HepG2 (cell line): ENCODE data around the gene FOXD4. TPM values are rescaled to one million over a fixed set of nuclear protein-coding genes. Genes with fewer than 3 reads are reported as not detected.
"Not testable (repeated sequence)": the region's sequence is repeated elsewhere in the genome, so short reads cannot be mapped to it uniquely, and the experiment has no call there.

Source experiments
- ATAC-seq: fragments of 200-7000 bp; cut with Tn5 transposase; 3 replicates; pipeline ENCODE4 v1.9.1; 2020; ENCODE audit warnings: mild to moderate bottlenecking, moderate library complexity
- BruUV-seq: library from RNA; stranded (reverse); fragments of 400-500 nt; replicated peaks from 2 replicates; lab custom pipeline; 2021; lab: Mats Ljungman, UMichigan
- CTCF ChIA-PET: fragments of 300-600 bp; formaldehyde crosslinking; extraction: SDS; loops from one replicate; lab custom pipeline; 2021; ENCODE audit warnings: low total read pairs, inconsistent platforms, low intra/inter-chr PET ratio; lab: Yijun Ruan, JAX
- POLR2A ChIA-PET: fragments of 350-600 bp; sonication (Branson Sonifier 250); formaldehyde crosslinking; loops from one replicate; lab custom pipeline; 2020; ENCODE audit warnings: antibody characterized with exemption, inconsistent platforms; lab: Yijun Ruan, JAX
- DNase-seq: peaks from one replicate; pipeline ENCODE4 v3.0.0-alpha.2; 2015; ENCODE audit warnings: low spot score
- FAIRE-seq: peaks from 3 replicates; lab custom pipeline; 2011; peaks lifted over from hg19 to GRCh38; lab: Jason Lieb, UNC
- H2AFZ ChIP-seq: one replicate; pipeline ENCODE4 v1.6.1; 2011; ENCODE audit warnings: low read length, inconsistent platforms
- H3K27ac ChIP-seq: fragments of 300-600 bp; 3 replicates; pipeline ENCODE4 v1.8.0; 2011; ENCODE audit warnings: mixed run types, mild to moderate bottlenecking, mixed read lengths, low read length, inconsistent platforms; ENCODE audit not compliant: insufficient read depth; ENCODE audit errors: extremely low read length
- H3K27me3 ChIP-seq, 2 experiments: fragments of 200-600 bp in 1 of 2; 2 replicates in 1 of 2; 3 replicates in 1 of 2; pipeline versions ENCODE4 v1.6.0 to v1.8.0; 2011; ENCODE audit warnings: low read length in 2 of 2, mild to moderate bottlenecking in 2 of 2, moderate library complexity in 2 of 2, inconsistent platforms in 1 of 2; ENCODE audit not compliant: insufficient read depth in 2 of 2, control insufficient read depth in 1 of 2
- H3K36me3 ChIP-seq, 2 experiments: fragments of 200-600 bp in 1 of 2; replicated peaks in 1 of 2; 2 replicates in 1 of 2; 3 replicates in 1 of 2; pipeline versions ENCODE4 v1.5.1 to v1.8.0; 2011; ENCODE audit warnings: low read length in 2 of 2, inconsistent platforms in 1 of 2; ENCODE audit not compliant: insufficient read depth in 2 of 2, control insufficient read depth in 1 of 2
- H3K4me1 ChIP-seq: 2 replicates; pipeline ENCODE4 v1.5.1; 2012; ENCODE audit warnings: low read length, inconsistent platforms; ENCODE audit not compliant: insufficient read depth
- H3K4me2 ChIP-seq: 2 replicates; pipeline ENCODE4 v1.6.0; 2011; ENCODE audit warnings: low read depth, low read length, inconsistent platforms
- H3K4me3 ChIP-seq, 3 experiments: fragments of 200-600 bp in 1 of 3; sonication (generic), shearing (Covaris generic) in 1 of 3; replicated peaks in 1 of 3; 2 replicates each; pipeline ENCODE4 v1.5.1; 2011 to 2016; ENCODE audit warnings: low read length in 3 of 3, inconsistent platforms in 2 of 3, low read depth in 2 of 3, mild to moderate bottlenecking in 2 of 3, control low read depth in 1 of 3, mixed read lengths in 1 of 3; ENCODE audit not compliant: insufficient read depth in 1 of 3
- H3K79me2 ChIP-seq: one replicate; pipeline ENCODE4 v1.6.1; 2011; ENCODE audit warnings: low read length, inconsistent platforms; ENCODE audit not compliant: insufficient read depth
- H3K9ac ChIP-seq: 2 replicates; pipeline ENCODE4 v1.6.0; 2011; ENCODE audit warnings: mild to moderate bottlenecking, low read depth, low read length, inconsistent platforms; ENCODE audit not compliant: insufficient read depth
- H3K9me3 ChIP-seq: 2 replicates; pipeline ENCODE4 v1.5.1; 2012; ENCODE audit warnings: mild to moderate bottlenecking, low read length
- H4K20me1 ChIP-seq: 2 replicates; pipeline ENCODE4 v1.6.0; 2011; ENCODE audit warnings: inconsistent platforms, mild to moderate bottlenecking, low read length, moderate library complexity; ENCODE audit not compliant: insufficient read depth
- WGBS: methylation state at CpG from one replicate; pipeline ENCODE4 v1.1.6; 2017; ENCODE audit warnings: low lambda C conversion rate; 5-methylcytosine and 5-hydroxymethylcytosine counted together
- in situ Hi-C: cut with HindIII; loops from 2 replicates; pipeline ENCODE4 v1.10.0; 2017; ENCODE audit warnings: low pct_unique_long_range_greater_than_20kb; ENCODE audit not compliant: extremely low pct_ligation_motif_present
- intact Hi-C: fragments of 100-400 bp; cut with micrococcal nuclease; formaldehyde crosslinking; loops from one replicate; pipeline ENCODE4 v1.10.0; 2022; ENCODE audit not compliant: unreplicated experiment
- polyA plus RNA-seq, 8 experiments: library from polyadenylated mRNA; depleted of rRNA in 3 of 8; stranded (reverse) in 7 of 8; unstranded in 1 of 8; fragments of >200 nt; fragmentation: Illumina TruSeq in 4 of 8; extraction: Trizol in 4 of 8; gene quantifications; 2 replicates each; pipeline versions ENCODE4 v1.2.1 to v1.2.3, GENCODE V29; 2011 to 2016; ENCODE audit warnings: low read depth in 4 of 8, missing spikeins in 1 of 8, mixed read lengths in 1 of 8; ENCODE audit not compliant: insufficient read depth in 1 of 8
- total RNA-seq, 5 experiments: library from RNA; depleted of rRNA; stranded (reverse); fragments of >200 nt; fragmentation: Illumina TruSeq; extraction: Trizol; gene quantifications; 2 replicates each; pipeline ENCODE4 v1.2.3, GENCODE V29; 2016; ENCODE audit warnings: low read depth in 1 of 5

FOXD4 gene
- total and polyA plus RNA-seq, 2 of the 13 experiments (the other 11 are each of a cell fraction or from before 2014, with no cell fraction given): 0.15 to 0.18 TPM

DNA sequence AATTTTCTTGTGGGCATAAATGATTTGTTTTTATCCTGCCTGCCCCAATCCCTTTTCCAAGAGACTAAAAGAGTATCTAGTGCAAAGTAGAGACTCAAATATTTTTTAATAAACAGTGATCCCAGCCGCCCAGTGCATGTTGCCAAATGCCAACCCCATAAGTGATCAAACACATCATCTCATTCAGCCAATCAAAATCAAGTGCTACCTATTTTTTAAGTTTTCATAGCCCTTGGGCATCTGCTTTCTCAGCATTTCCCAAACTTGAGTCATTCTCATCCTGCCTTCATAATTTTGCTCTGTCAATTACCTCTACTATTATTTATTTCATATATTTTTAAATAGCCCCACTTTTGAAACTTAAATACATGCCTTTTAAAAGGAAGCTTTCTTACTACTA is 27.4 kb downstream of the FOXD4 start:
- H3K27ac ChIP-seq, H3K9me3 ChIP-seq, H3K4me3 ChIP-seq, intact Hi-C loops, BruUV-seq, H3K4me1 ChIP-seq, DNase-seq, in situ Hi-C loops, H3K79me2 ChIP-seq, POLR2A ChIA-PET, H2AFZ ChIP-seq, H3K27me3 ChIP-seq, H3K4me2 ChIP-seq, H3K9ac ChIP-seq, FAIRE-seq, ATAC-seq, H4K20me1 ChIP-seq, CTCF ChIA-PET, H3K36me3 ChIP-seq: not testable (repeated sequence)
- 0% methylated on average over 1 of the region's 1 CpG for WGBS

DNA sequence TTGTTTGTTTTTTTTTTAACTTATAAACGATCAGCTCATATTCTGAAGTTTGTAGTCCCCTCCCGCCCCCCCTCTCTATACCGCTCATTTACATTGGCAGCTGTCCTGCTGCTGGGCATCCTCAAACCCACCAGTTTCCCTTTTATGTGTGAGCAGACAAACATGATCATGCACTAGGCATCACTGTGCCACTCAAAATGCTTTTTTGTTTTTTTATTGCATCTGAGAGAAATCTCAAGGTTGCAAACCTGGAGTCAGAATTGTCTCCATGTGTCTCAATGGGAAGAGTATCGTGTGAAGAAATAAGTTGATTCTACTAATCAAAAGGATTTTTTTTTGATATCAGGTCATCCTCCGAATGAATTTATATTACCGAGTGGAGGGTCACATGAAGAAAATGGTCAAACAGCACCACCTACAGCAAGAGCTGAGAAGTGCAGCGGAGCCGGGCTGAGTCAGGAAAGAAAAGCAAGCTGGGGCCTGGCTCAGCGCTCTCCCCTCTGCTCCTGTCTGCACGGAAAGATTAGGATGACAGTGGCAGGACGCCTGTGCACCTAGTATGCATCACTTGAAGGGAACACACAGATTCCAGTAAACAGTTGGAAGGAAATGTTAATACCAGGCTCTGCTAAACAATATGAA is 29.7 kb downstream of the FOXD4 start:
- H4K20me1 ChIP-seq, H3K27me3 ChIP-seq, H2AFZ ChIP-seq, H3K27ac ChIP-seq, H3K4me2 ChIP-seq, POLR2A ChIA-PET, DNase-seq, CTCF ChIA-PET, H3K79me2 ChIP-seq, H3K4me1 ChIP-seq, in situ Hi-C loops, BruUV-seq, H3K9ac ChIP-seq, H3K9me3 ChIP-seq, FAIRE-seq, intact Hi-C loops, H3K36me3 ChIP-seq, H3K4me3 ChIP-seq: not testable (repeated sequence)
- 20% methylated on average over 6 of the region's 11 CpGs for WGBS
- peak; percentile 94 for ATAC-seq

DNA sequence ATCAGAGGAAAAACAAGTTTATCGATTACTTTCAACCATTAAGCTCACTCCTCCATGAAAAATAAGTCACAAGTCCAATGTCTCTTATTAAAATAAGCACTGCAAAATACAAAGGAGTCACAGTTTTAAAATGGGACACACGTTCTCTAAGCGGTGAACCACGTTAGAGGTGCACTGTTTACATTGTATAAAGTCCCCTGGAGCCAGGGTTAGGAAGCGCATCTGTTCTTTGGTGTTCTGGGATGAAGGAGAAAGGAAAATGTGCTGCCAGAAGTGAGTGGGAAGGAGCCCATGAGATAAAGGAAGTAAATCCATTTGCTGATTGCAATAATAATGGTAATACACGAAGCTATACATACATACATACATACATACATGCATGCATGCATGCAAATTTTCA is 30.4 kb downstream of the FOXD4 start:
- DNase-seq, in situ Hi-C loops, intact Hi-C loops, H3K27ac ChIP-seq, H3K4me1 ChIP-seq, FAIRE-seq, H4K20me1 ChIP-seq, H3K27me3 ChIP-seq, H3K4me3 ChIP-seq, H3K9me3 ChIP-seq, H3K36me3 ChIP-seq, POLR2A ChIA-PET, BruUV-seq, H3K79me2 ChIP-seq, CTCF ChIA-PET, H3K4me2 ChIP-seq, H2AFZ ChIP-seq, H3K9ac ChIP-seq: not testable (repeated sequence)
- WGBS: 1% methylated on average over 6 of the region's 6 CpGs
- peak; percentile 84 for ATAC-seq

DNA sequence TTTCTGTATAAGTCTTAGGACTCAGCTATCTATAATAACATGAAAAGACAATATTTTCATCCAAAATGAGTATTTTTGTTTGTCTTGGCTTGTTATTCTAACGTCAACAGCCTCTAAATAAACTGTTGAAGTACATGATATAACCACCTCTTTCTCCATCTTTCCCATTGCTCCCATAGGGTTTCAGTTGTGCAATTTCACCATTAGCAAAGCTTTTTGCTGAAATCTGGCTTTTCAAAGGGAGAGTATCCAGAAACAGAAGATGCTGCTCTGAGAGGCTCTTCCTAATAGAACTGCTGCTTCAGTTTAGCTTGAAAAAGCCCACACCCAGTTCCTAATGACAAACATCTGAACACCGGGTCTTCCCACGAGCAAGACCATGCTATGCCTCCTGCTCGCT is 31.1 kb downstream of the FOXD4 start:
- H3K9ac ChIP-seq, in situ Hi-C loops, CTCF ChIA-PET, POLR2A ChIA-PET, H3K4me1 ChIP-seq, H3K36me3 ChIP-seq, H3K4me2 ChIP-seq, DNase-seq, H3K9me3 ChIP-seq, ATAC-seq, H3K27ac ChIP-seq, H3K27me3 ChIP-seq, H3K79me2 ChIP-seq, H2AFZ ChIP-seq, H4K20me1 ChIP-seq, BruUV-seq, intact Hi-C loops, H3K4me3 ChIP-seq, FAIRE-seq: not testable (repeated sequence)
- no CpG with 5 or more reads among the region's 4 CpGs for WGBS
